SK-MEL-5 (cell line): ENCODE measurements around the gene SNTG2. TPM values are rescaled to one million over a fixed set of nuclear protein-coding genes. Genes with fewer than 3 reads are reported as not detected.

Experiments
- DNase-seq: peaks from one replicate; pipeline ENCODE4 v3.0.0-alpha.2; 2016; ENCODE audit warnings: low read depth, low spot score
- in situ Hi-C: cut with HindIII; loops from 2 replicates; pipeline ENCODE4 v1.10.0; 2016; ENCODE audit warnings: low sequenced_read_pairs, high pct_unique_total_duplicates, low pct_unique_long_range_greater_than_20kb
- total RNA-seq: library from RNA; depleted of rRNA; stranded (reverse); fragments of >200 nt; shearing (Covaris generic); gene quantifications from 2 replicates; pipeline ENCODE4 v1.2.3, GENCODE V29; 2014

SNTG2 gene
- total RNA-seq, 1 experiment from 2014 or later = not detected

GRCh38 chr2:1283020-1283801, 332.6 kb downstream of the SNTG2 start:
- DNase-seq = no peak
- in situ Hi-C loops = no loop called here

- in situ Hi-C loops = no loop called here
- no peak for DNase-seq
Observed at GRCh38 chr2:1283871-1284270, 333.2 kb downstream of the SNTG2 start.

- in situ Hi-C loops = no loop called here
- DNase-seq = no peak
Observed at GRCh38 chr2:1286929-1287328, 336.3 kb downstream of the SNTG2 start.

- no peak for DNase-seq
- in situ Hi-C loops = no loop called here
Observed at GRCh38 chr2:1287427-1287826, 336.8 kb downstream of the SNTG2 start.

GRCh38 chr2:1294900-1295299, 344.3 kb downstream of the SNTG2 start:
- no peak for DNase-seq
- in situ Hi-C loops = no loop called here

- in situ Hi-C loops = no loop called here
- no peak for DNase-seq
Observed at GRCh38 chr2:1295740-1296139, 345.1 kb downstream of the SNTG2 start.

- in situ Hi-C loops = no loop called here
Observed at GRCh38 chr2:1297372-1298159, 346.9 kb downstream of the SNTG2 start.

GRCh38 chr2:1299043-1299442, 348.4 kb downstream of the SNTG2 start:
- no peak for DNase-seq

More at GRCh38 chr2:1297372-1298159, 346.9 kb downstream of the SNTG2 start:
- DNase-seq = no peak

GRCh38 chr2:1300284-1300683, 349.6 kb downstream of the SNTG2 start:
- in situ Hi-C loops = no loop called here
- no peak for DNase-seq

More at GRCh38 chr2:1299043-1299442, 348.4 kb downstream of the SNTG2 start:
- in situ Hi-C loops = no loop called here

- DNase-seq = no peak
Observed at GRCh38 chr2:1301056-1301455, 350.4 kb downstream of the SNTG2 start.

GRCh38 chr2:1305342-1306013, 354.8 kb downstream of the SNTG2 start:
- in situ Hi-C loops = no loop called here
- no peak for DNase-seq

More at GRCh38 chr2:1301056-1301455, 350.4 kb downstream of the SNTG2 start:
- in situ Hi-C loops = no loop called here

GRCh38 chr2:1306014-1306686, 355.5 kb downstream of the SNTG2 start:
- in situ Hi-C loops = no loop called here
- DNase-seq = no peak

- no peak for DNase-seq
- in situ Hi-C loops = no loop called here
Observed at GRCh38 chr2:1306687-1307516, 356.3 kb downstream of the SNTG2 start.

GRCh38 chr2:1307670-1308069, 357.0 kb downstream of the SNTG2 start:
- DNase-seq = no peak
- in situ Hi-C loops = no loop called here

GRCh38 chr2:1308678-1309077, 358.0 kb downstream of the SNTG2 start:
- DNase-seq = no peak
- in situ Hi-C loops = no loop called here

GRCh38 chr2:1309507-1309906, 358.9 kb downstream of the SNTG2 start:
- in situ Hi-C loops = no loop called here

GRCh38 chr2:1310202-1310601, 359.6 kb downstream of the SNTG2 start:
- in situ Hi-C loops = no loop called here
- DNase-seq = no peak

More at GRCh38 chr2:1309507-1309906, 358.9 kb downstream of the SNTG2 start:
- no peak for DNase-seq
